Cardiac muscle cell (in vitro differentiated cells and primary cell): Measurements from ENCODE around the gene ICE2. TPM values are rescaled to one million over a fixed set of nuclear protein-coding genes. Genes with fewer than 3 reads are reported as not detected.

Experiments used
- DNase-seq, 2 donors: peaks; one replicate each; pipeline versions ENCODE4 v3.0.0 to v3.0.0-alpha.2; 2010 to 2017; ENCODE audit warnings: low read depth in 1 of 2, low spot score in 1 of 2
- H3K27ac ChIP-seq: fragments of 200-600 bp; sonication (generic); 2 replicates; pipeline ENCODE4 v1.5.1; 2016
- H3K27me3 ChIP-seq: fragments of 200-600 bp; sonication (generic); 2 replicates; pipeline ENCODE4 v1.6.0; 2016; ENCODE audit warnings: control low read depth
- H3K36me3 ChIP-seq: fragments of 200-600 bp; sonication (generic); 2 replicates; pipeline ENCODE4 v1.5.1; 2016; ENCODE audit warnings: control low read depth
- H3K4me1 ChIP-seq: fragments of 200-600 bp; sonication (generic); 2 replicates; pipeline ENCODE4 v1.8.1; 2017; ENCODE audit warnings: low read depth, mild to moderate bottlenecking, mixed run types
- H3K4me3 ChIP-seq: fragments of 200-600 bp; sonication (generic); 2 replicates; pipeline ENCODE4 v1.5.1; 2016; ENCODE audit warnings: mild to moderate bottlenecking
- H3K9me3 ChIP-seq: fragments of 200-600 bp; sonication (generic); 2 replicates; pipeline ENCODE4 v1.5.1; 2017; ENCODE audit warnings: low read depth, mild to moderate bottlenecking, control low read depth
- CTCF ChIP-seq: IDR thresholded peaks from 2 replicates; pipeline ENCODE4 v1.5.1; 2012; ENCODE audit warnings: low read depth, mild to moderate bottlenecking, low read length
- polyA plus RNA-seq: library from polyadenylated mRNA; unstranded; fragments of >200 nt; fragmentation: Nextera tagmentation; extraction: Ambion mirVana; gene quantifications from 2 replicates; pipeline ENCODE4 v1.2.1, GENCODE V29; 2016
- total RNA-seq: library from RNA; depleted of rRNA; stranded (reverse); fragments of >200 nt; gene quantifications from 2 replicates; pipeline ENCODE4 v1.2.3, GENCODE V29; 2016

Gene ICE2
- total and polyA plus RNA-seq, 2 experiments from 2014 or later, result 26.4 to 41.5 TPM

DNA sequence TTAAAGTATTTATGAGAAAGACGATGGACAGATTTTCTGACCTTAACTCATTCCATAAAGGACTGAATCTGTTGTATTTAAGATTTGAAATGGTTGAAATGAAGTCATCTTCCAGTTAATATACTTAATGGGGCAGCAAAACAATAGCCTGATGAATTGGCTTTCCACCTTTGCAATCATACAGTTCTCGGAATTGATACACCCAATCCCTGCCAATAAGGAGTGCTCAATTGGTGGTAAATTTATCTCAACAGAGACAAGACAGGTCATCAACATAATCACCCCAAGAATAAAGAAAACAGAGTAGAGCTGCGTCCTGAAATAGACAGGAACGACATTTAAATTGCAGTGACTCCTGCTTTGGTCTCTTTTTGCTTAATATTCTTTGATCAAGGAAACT, 92.3 kb downstream of the ICE2 start:
- TF ChIP-seq CTCF, result no peak
- H3K27ac ChIP-seq, result no peak overlapping the region
- H3K27me3 ChIP-seq, result no peaks in the 10 kb centered on the region
- H3K4me3 ChIP-seq, result no peak overlapping the region
- H3K36me3 ChIP-seq, result no peaks in the 10 kb centered on the region
- peaks cover 2% of the 10 kb centered on the region for H3K4me1 ChIP-seq
- DNase-seq, result no peak
- no peaks in the 10 kb centered on the region for H3K9me3 ChIP-seq

GRCh38 chr15:60385620-60386552, 93.1 kb downstream of the ICE2 start:
- H3K4me1 ChIP-seq, result no peaks in the 10 kb centered on the region
- H3K27ac ChIP-seq, result no peak overlapping the region
- no peaks in the 10 kb centered on the region for H3K9me3 ChIP-seq
- no peak for TF ChIP-seq CTCF
- H3K4me3 ChIP-seq, result no peak overlapping the region
- H3K27me3 ChIP-seq, result no peaks in the 10 kb centered on the region
- no peaks in the 10 kb centered on the region for H3K36me3 ChIP-seq
- no peak for DNase-seq

GRCh38 chr15:60384526-60385126, 94.3 kb downstream of the ICE2 start:
- Histone ChIP-seq H3K27me3 (no peaks in the 10 kb centered on the region), H3K27ac (no peak overlapping the region), H3K4me1 (peaks cover 7% of the 10 kb centered on the region), H3K4me3 (no peak overlapping the region), H3K9me3 (no peaks in the 10 kb centered on the region), H3K36me3 (no peaks in the 10 kb centered on the region)
- no peak for DNase-seq
- TF ChIP-seq CTCF, result no peak

DNA sequence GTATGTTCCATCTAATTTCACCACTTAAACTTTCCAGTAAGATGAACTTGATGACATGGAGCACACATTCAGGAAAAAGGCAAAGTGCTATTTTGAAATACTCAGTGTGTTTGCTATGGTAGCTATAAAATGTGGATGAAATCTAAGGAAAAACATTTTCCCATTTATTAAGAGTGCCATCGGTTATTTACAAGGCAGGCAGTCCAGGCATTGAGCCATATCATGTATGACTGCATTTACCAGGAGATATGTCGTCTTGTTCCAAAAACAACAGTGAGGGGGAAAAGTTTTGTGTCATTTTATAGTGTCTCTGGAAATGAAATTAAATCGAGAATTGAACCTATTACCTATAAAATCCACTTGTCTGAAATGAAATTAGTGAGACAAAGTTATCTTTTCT, 94.9 kb downstream of the ICE2 start:
- TF ChIP-seq CTCF, result no peak
- no peaks in the 10 kb centered on the region for H3K9me3 ChIP-seq
- peak in 1 of 2 donors; percentile 61 for DNase-seq
- H3K36me3 ChIP-seq, result no peaks in the 10 kb centered on the region
- H3K4me1 ChIP-seq, result peaks cover 11% of the 10 kb centered on the region
- H3K27me3 ChIP-seq, result no peaks in the 10 kb centered on the region
- H3K4me3 ChIP-seq, result no peak overlapping the region
- H3K27ac ChIP-seq, result no peak overlapping the region

- Histone ChIP-seq H3K36me3 (no peaks in the 10 kb centered on the region), H3K9me3 (no peaks in the 10 kb centered on the region), H3K27ac (no peak overlapping the region), H3K4me3 (no peak overlapping the region), H3K4me1 (peaks cover 11% of the 10 kb centered on the region), H3K27me3 (no peaks in the 10 kb centered on the region)
- DNase-seq, result no peak
- TF ChIP-seq CTCF, result no peak
Measured at GRCh38 chr15:60382773-60383674, 95.9 kb downstream of the ICE2 start.
